Large intestine (tissue), 3 donors: Measurements from ENCODE around the gene PHLDB2. TPM values are rescaled to one million over a fixed set of nuclear protein-coding genes. Genes with fewer than 3 reads are reported as not detected.

Experiments
- DNase-seq, 2 donors: peaks; one replicate each; pipeline versions ENCODE4 v3.0.0 to v3.0.0-alpha.2; 2013
- H3K27ac ChIP-seq: one replicate; pipeline ENCODE4 v1.5.1; 2013; ENCODE audit warnings: low read length
- H3K27me3 ChIP-seq: 2 replicates; pipeline ENCODE4 v1.6.1; 2013; ENCODE audit warnings: low read length; ENCODE audit not compliant: control insufficient read depth, insufficient read depth
- H3K36me3 ChIP-seq: 2 replicates; pipeline ENCODE4 v1.6.1; 2013; ENCODE audit warnings: low read length; ENCODE audit not compliant: control insufficient read depth, insufficient read depth
- H3K4me1 ChIP-seq: one replicate; pipeline ENCODE4 v1.6.1; 2013; ENCODE audit warnings: low read length; ENCODE audit not compliant: control insufficient read depth, insufficient read depth
- H3K4me3 ChIP-seq: one replicate; pipeline ENCODE4 v1.5.1; 2013; ENCODE audit warnings: low read length
- H3K9me3 ChIP-seq: one replicate; pipeline ENCODE4 v1.6.1; 2013; ENCODE audit warnings: mild to moderate bottlenecking, low read depth, low read length, moderate library complexity; ENCODE audit not compliant: control insufficient read depth
- WGBS: methylation state at CpG from one replicate; pipeline ENCODE4 v1.1.5; 2013; ENCODE audit warnings: low lambda C conversion rate; ENCODE audit not compliant: insufficient coverage; 5-methylcytosine and 5-hydroxymethylcytosine counted together
- polyA plus RNA-seq: library from polyadenylated mRNA; unstranded; fragments of 120-200 nt; gene quantifications from one replicate; pipeline ENCODE4 v1.2.1, GENCODE V29; 2013

Gene PHLDB2
- polyA plus RNA-seq, 1 donor = 22.2 TPM

- H3K27me3 ChIP-seq = no peaks in the 10 kb centered on the region
- H3K36me3 ChIP-seq = no peaks in the 10 kb centered on the region
- H3K27ac ChIP-seq = no peak overlapping the region
- no peak overlapping the region for H3K4me3 ChIP-seq
- H3K9me3 ChIP-seq = no peaks in the 10 kb centered on the region
- no peak for DNase-seq
- no peaks in the 10 kb centered on the region for H3K4me1 ChIP-seq
- WGBS = 92% methylated on average over 3 of the region's 6 CpGs
Observed at GRCh38 chr3:112012205-112012992, 153.3 kb downstream of the PHLDB2 start.

DNA sequence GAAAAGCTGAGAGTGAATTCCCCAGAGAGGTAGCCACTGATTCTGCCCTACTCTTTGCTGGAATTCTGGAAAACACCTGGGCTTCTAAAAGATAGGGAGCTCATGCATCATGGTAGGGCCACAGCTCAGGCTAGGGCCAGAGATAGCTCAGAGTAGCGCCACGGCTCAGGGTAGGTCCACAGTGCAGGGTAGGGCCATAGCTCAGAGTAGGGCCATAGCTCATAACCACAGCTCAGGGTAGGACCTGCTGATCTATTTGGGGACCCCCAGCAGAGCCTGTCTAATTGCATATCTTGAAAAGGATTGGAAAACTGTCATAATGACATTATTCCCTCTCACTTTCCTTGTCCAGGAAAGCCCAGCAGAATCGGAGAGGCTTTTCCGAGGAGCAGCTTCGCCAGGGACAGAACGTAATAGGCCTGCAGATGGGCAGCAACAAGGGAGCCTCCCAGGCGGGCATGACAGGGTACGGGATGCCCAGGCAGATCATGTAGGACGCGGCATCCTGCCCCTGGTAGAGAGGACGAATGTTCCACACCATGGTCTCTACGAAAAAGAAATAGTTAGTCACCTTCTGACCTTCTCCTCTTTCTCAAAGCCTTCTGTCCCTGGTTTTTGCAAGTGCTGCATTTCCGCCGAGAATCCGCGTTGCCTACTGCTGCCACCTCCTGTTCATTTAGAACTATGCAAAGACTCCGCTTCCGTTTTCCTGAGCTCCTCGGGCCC lies 154.2 kb downstream of the PHLDB2 start:
- no peaks in the 10 kb centered on the region for H3K9me3 ChIP-seq
- no CpG with 5 or more reads among the region's 19 CpGs for WGBS
- DNase-seq = peak; percentile 52 to 73
- no peak overlapping the region for H3K4me3 ChIP-seq
- H3K4me1 ChIP-seq = no peaks in the 10 kb centered on the region
- H3K27ac ChIP-seq = no peak overlapping the region
- H3K36me3 ChIP-seq = no peaks in the 10 kb centered on the region
- H3K27me3 ChIP-seq = no peaks in the 10 kb centered on the region

DNA sequence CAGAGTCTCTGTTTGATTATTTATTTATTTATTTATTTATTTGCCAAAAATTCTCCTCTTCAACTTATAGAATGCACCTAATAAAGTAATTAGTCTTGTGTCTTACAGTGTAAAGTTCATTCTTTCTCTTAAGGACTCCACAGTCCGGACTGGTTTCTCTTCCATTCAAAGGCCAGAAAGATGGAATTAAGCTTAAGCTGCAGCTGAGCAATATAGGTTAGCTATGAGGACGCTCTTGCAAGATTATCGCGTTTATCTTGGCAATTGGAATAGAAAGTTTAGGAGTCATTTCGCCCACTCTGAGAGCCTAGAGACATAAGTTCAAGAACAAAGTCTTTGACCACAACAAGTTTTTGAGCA lies 154.7 kb downstream of the PHLDB2 start:
- Histone ChIP-seq H3K27me3 (no peaks in the 10 kb centered on the region), H3K4me3 (no peak overlapping the region), H3K9me3 (no peaks in the 10 kb centered on the region), H3K4me1 (no peaks in the 10 kb centered on the region), H3K36me3 (no peaks in the 10 kb centered on the region), H3K27ac (no peak overlapping the region)
- DNase-seq = no peak
- WGBS = no CpG with 5 or more reads among the region's 5 CpGs

- no peak overlapping the region for H3K4me3 ChIP-seq
- H3K27me3 ChIP-seq = no peaks in the 10 kb centered on the region
- DNase-seq = no peak
- no peaks in the 10 kb centered on the region for H3K36me3 ChIP-seq
- H3K27ac ChIP-seq = no peak overlapping the region
- H3K9me3 ChIP-seq = no peaks in the 10 kb centered on the region
- H3K4me1 ChIP-seq = no peaks in the 10 kb centered on the region
Observed at GRCh38 chr3:112017091-112017490, 158.0 kb downstream of the PHLDB2 start.

- H3K27ac ChIP-seq = no peak overlapping the region
- no peaks in the 10 kb centered on the region for H3K4me1 ChIP-seq
- no peak for DNase-seq
- H3K9me3 ChIP-seq = no peaks in the 10 kb centered on the region
- no peaks in the 10 kb centered on the region for H3K27me3 ChIP-seq
- WGBS = no CpG with 5 or more reads among the region's 4 CpGs
- H3K4me3 ChIP-seq = no peak overlapping the region
- H3K36me3 ChIP-seq = no peaks in the 10 kb centered on the region
Observed at GRCh38 chr3:112018712-112019111, 159.6 kb downstream of the PHLDB2 start.

DNA sequence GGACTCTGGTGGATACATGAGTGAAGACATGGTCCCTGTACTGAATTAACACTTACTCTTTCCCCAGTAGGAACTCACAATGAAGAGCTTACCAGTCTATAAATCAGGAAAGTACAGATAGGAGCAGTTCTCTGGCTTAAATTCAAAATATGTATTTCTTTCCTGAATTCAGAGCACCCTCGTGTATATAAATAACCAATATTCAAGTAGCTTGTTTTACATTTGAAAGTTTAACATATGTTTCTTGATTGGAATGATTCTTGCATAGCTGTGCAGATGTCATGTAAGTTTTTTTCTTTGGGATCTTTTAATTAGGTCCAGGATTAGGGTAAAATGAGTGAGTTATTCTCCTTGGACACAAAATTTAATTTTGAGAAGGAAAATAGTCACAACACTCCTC lies 160.7 kb downstream of the PHLDB2 start:
- WGBS = no CpG with 5 or more reads among the region's 1 CpG

DNA sequence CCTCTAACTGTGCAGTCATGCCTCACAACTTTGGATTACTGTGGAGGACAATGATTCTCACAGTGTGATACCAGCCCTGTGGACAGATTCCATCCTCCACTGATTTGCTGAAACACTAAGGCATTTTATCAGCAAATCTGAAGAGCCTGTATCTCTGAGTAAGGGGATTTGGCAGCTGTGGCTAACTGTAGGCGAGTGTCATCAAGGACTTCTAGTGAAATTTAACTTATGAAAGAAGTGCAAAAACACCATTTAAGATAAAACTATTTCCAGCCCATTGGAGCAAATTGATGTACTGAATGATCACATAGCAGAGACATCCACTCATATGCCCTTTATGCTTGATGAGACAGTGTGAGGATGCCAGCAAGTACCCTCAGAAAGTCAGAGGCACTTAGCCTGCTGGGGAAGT lies 161.6 kb downstream of the PHLDB2 start:
- WGBS = no CpG with 5 or more reads among the region's 1 CpG
- no peaks in the 10 kb centered on the region for H3K27me3 ChIP-seq

More for the DNA sequence above, 160.7 kb downstream of the PHLDB2 start:
- no peak overlapping the region for H3K27ac ChIP-seq
- no peak for DNase-seq
- H3K27me3 ChIP-seq = no peaks in the 10 kb centered on the region
- no peaks in the 10 kb centered on the region for H3K36me3 ChIP-seq
- H3K9me3 ChIP-seq = no peaks in the 10 kb centered on the region
- H3K4me3 ChIP-seq = no peak overlapping the region
- no peaks in the 10 kb centered on the region for H3K4me1 ChIP-seq

More for the DNA sequence above, 161.6 kb downstream of the PHLDB2 start:
- Histone ChIP-seq H3K4me3 (no peak overlapping the region), H3K4me1 (no peaks in the 10 kb centered on the region), H3K36me3 (no peaks in the 10 kb centered on the region), H3K9me3 (no peaks in the 10 kb centered on the region), H3K27ac (no peak overlapping the region)
- no peak for DNase-seq

Other genes with a start within 250 kb of the PHLDB2 start
- 8.2 TPM for gene PLCXD2, start 184.6 kb upstream of the PHLDB2 start, polyA plus RNA-seq
- gene ABHD10, start 119.8 kb downstream of the PHLDB2 start, polyA plus RNA-seq = 30.4 TPM
- gene TAGLN3, start 139.7 kb downstream of the PHLDB2 start, polyA plus RNA-seq = 20.2 TPM
- gene TMPRSS7, start 175.5 kb downstream of the PHLDB2 start, polyA plus RNA-seq = 0.48 TPM
- 14.1 TPM for gene C3orf52, start 227.1 kb downstream of the PHLDB2 start, polyA plus RNA-seq